SW480 (cell line): ENCODE measurements around the gene RCC1.
"Not testable (repeated sequence)": the region's sequence is repeated elsewhere in the genome, so short reads cannot be mapped to it uniquely, and the experiment has no call there.

Source experiments
- DNase-seq: peaks from one replicate; pipeline ENCODE4 v3.0.0-alpha.2; 2016; ENCODE audit warnings: low spot score

The RCC1 gene, protein sequence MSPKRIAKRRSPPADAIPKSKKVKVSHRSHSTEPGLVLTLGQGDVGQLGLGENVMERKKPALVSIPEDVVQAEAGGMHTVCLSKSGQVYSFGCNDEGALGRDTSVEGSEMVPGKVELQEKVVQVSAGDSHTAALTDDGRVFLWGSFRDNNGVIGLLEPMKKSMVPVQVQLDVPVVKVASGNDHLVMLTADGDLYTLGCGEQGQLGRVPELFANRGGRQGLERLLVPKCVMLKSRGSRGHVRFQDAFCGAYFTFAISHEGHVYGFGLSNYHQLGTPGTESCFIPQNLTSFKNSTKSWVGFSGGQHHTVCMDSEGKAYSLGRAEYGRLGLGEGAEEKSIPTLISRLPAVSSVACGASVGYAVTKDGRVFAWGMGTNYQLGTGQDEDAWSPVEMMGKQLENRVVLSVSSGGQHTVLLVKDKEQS

GRCh38 chr1:28505406-28506187 is at the start of gene RCC1:
RCC1 (plus strand) TSS chr1:28506043; CDS start chr1:28529867, 23,824 bp downstream.
- peak; percentile 97 for DNase-seq

GRCh38 chr1:28456078-28456477 is 49.8 kb upstream of the RCC1 start:
- no peak for DNase-seq

GRCh38 chr1:28457678-28458077 is 48.2 kb upstream of the RCC1 start:
- no peak for DNase-seq

- DNase-seq: no peak
These were observed 47.3 kb upstream of the RCC1 start for GRCh38 chr1:28458237-28459228.

- no peak for DNase-seq
These were observed 39.5 kb upstream of the RCC1 start for GRCh38 chr1:28466226-28466778.

GRCh38 chr1:28470146-28470545 is 35.7 kb upstream of the RCC1 start:
- DNase-seq: no peak

- DNase-seq: not testable (repeated sequence)
These were observed 26.3 kb upstream of the RCC1 start for GRCh38 chr1:28479497-28479896.

GRCh38 chr1:28480308-28480707 is 25.5 kb upstream of the RCC1 start:
- DNase-seq: no peak

GRCh38 chr1:28482138-28482537 is 23.7 kb upstream of the RCC1 start:
- no peak for DNase-seq

GRCh38 chr1:28482702-28483101 is 23.1 kb upstream of the RCC1 start:
- no peak for DNase-seq

GRCh38 chr1:28494737-28495136 is 11.1 kb upstream of the RCC1 start:
- no peak for DNase-seq

DNA sequence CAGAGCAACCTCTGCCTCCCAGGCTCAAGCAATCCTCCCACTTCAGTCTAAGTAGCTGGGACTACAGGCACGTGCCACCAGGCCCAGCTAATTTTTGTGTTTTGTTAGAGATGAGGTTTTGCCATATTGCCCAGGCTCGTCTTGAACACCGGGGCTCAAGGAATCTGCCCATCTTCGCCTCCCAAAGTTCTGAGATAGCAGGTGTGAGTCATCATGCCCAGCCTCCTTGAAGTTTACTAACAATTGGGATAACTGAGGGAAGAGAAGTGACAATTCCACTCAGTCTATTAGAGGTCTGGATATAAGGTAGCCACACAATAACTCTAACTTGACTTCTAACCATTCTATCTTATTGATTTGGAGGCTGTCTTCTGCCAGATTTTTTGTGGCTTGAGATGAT is 6.3 kb upstream of the RCC1 start:
- no peak for DNase-seq

DNA sequence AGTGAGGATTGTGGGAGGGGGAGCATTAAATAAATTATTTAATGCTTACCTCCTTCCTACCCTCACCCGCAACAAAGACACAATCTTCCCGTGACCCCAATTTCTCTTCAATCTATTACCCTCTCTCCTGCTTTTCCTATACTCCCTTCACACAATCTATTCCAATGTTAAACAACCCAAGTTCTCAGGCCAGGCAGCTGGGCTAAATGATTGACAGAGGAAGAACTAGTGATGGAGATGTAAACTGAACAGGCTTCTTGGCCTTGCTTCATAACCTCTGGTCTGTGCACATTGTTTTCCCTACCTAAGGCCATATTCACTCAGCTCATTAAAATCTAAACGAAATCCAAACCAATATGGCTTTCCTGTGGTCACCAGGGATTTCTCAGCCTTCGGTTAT is 3.9 kb upstream of the RCC1 start:
- no peak for DNase-seq

GRCh38 chr1:28503117-28503516 is 2.7 kb upstream of the RCC1 start:
- no peak for DNase-seq

DNA sequence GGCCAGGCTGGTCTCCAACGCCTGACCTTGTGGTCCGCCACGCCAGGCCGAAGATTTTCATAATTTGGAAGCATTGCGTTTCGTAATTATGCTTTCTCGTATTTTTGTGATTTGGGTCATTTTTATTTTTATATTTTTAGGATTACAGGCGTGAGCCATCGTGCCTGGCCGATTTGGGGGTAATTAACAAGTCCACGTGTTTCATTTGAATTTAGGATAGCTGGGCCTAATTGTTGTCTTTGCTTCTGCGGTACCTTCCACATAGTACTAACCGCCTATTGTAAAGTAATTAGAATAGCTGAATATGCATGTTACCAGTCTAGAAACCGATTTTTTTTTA is 1.0 kb downstream of the RCC1 start:
- no peak for DNase-seq

GRCh38 chr1:28507247-28507645 is 1.4 kb downstream of the RCC1 start:
- DNase-seq: no peak

DNA sequence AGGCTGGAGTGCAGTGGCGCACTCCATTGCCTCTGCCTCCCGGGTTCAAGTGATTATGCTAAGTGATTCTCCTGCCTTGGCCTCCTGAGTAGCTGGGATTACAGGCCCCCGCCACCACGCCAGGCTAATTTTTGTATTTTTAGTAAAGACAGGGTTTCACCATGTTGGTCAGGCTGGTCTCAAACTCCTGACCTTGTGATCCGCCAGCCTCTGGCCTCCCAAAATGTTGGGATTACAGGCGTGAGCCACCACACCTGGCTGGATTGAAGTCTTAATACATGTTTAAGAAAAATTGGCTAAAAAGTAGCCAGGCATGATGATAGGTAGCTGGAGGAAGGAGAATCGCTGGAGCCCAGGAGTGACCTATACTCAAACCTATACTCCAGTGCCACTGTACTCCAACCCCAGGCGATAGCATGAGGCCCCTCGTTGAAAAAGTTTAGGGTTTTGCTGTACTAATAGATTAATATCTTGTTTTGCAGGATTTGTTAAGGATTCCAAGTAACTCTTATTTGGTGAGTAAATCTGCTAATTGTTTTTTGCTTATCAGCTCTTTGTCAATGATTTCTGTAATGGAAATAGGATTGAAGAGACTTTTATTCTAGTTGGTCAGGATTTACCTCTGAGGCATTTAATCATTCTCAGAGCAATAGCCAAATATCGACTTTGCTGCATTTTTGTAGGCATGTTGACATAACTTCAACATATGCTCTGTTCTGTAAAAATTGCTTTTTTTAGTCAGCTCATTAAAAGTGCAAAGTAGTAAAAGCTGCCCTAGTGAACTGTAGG is 2.0 kb downstream of the RCC1 start:
- DNase-seq: no peak

- no peak for DNase-seq
These were observed 2.6 kb downstream of the RCC1 start for GRCh38 chr1:28508435-28508754.

GRCh38 chr1:28509705-28510272 is 3.9 kb downstream of the RCC1 start:
- no peak for DNase-seq

DNA sequence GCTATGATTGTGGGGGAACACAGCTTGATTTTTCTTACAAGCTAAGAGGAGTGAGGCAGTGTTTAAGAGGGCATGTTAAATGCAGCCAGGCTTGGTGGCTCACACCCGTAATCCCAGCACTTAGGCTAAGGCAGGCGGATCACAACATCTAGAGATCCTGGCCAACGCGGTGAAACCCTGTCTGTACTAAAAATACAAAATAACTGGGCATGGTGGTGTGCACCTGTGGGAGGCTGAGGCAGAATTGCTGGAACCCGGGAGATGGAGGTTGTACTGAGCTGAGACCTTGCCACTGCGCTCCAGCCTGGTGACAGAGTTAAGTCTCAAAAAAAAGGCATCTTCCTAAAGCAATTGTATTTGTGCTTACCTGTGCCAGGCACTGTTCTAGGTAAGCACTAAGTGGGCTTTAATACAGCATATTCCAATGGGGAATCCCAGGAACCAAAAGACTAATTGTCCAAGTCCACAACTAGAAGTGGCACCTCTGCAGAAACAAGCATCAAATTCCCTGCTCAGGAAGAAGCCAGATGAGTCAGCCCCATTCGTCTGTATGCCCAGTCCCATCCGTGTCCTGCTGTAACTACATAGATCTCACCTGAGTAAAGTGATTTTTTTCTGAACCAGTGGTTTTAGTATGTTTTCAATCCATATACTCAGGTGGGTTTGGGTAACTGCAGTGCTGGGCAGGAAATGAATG is 4.6 kb downstream of the RCC1 start:
- DNase-seq: peak; percentile 69
